HG03565 (cell line): ENCODE measurements around the gene ATP6V1E1.

Experiments
- ATAC-seq: cut with Tn5 transposase; IDR thresholded peaks from one replicate; pipeline ENCODE4 v1.9.1; 2021; ENCODE audit warnings: mild to moderate bottlenecking, moderate library complexity; ENCODE audit not compliant: unreplicated experiment

The ATP6V1E1 gene

DNA sequence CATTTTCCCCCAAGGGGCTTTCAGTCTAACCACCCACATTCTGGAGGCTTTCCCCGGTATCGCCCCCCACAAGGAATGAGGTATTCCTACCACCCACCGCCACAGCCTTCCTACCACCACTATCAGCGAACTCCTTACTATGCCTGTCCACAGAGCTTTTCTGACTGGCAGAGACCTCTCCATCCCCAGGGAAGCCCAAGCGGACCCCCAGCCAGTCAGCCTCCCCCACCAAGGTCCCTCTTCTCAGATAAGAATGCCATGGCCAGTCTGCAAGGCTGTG is 79.9 kb downstream of the ATP6V1E1 start:
- ATAC-seq: no peak

DNA sequence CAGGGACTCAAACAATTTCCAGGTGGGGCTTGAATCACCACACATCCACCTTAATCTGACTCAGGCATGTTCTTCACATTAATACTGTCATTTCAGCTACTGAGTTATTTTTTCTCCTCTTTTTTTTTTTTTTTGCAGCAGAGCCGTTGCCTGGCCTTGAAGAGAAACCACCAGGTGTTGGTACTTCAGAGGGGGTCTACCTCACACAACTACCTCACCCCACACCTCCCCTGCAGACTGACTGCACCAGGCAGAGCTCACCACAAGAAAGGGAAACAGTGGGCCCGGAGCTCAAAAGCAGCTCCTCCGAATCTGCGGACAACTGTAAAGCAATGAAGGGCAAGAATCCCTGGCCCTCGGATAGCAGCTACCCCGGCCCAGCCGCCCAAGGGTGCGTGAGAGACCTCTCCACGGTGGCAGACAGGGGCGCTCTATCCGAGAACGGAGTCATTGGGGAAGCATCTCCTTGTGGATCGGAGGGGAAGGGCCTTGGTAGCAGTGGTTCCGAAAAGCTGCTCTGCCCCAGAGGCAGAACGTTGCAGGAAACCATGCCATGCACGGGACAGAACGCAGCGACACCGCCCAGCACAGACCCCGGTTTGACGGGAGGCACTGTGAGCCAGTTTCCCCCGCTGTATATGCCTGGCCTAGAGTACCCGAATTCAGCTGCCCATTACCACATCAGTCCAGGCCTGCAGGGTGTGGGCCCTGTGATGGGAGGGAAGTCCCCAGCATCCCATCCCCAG is 80.4 kb downstream of the ATP6V1E1 start:
- ATAC-seq: no peak

DNA sequence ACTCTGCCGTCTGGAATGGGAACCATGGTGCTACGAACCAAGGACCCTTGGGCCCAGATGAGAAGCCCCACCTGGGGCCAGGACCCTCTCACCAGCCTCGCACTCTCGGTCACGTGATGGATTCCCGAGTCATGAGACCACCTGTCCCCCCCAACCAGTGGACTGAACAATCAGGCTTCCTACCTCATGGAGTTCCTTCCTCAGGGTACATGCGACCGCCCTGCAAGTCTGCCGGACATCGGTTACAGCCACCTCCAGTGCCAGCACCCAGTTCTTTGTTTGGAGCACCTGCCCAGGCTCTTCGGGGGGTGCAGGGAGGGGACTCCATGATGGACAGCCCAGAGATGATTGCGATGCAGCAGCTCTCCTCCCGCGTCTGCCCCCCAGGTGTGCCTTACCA is 86.1 kb downstream of the ATP6V1E1 start:
- ATAC-seq: no peak
